Astrocyte of the cerebellum (primary cell): ENCODE data around the gene GARS1.

Experiments
- DNase-seq: peaks from one replicate; pipeline ENCODE4 v3.0.0-alpha.2; 2011; ENCODE audit warnings: low read depth
- H3K4me3 ChIP-seq: 2 replicates; pipeline ENCODE4 v1.5.1; 2011; ENCODE audit warnings: mild to moderate bottlenecking, low read depth, low read length, moderate library complexity
- CTCF ChIP-seq: IDR thresholded peaks from 2 replicates; pipeline ENCODE4 v1.5.1; 2012; ENCODE audit warnings: low read length, low read depth, moderate library complexity, mild to moderate bottlenecking; ENCODE audit errors: missing control alignments
- in situ Hi-C: cut with HindIII; loops from 2 replicates; pipeline ENCODE4 v1.10.0; 2017; ENCODE audit warnings: low sequenced_read_pairs

Gene GARS1

GRCh38 chr7:30661926-30662325 is 67.2 kb downstream of the GARS1 start:
- in situ Hi-C loops: no loop called here
- TF ChIP-seq CTCF: no peak
- H3K4me3 ChIP-seq: no peak overlapping the region
- DNase-seq: no peak

GRCh38 chr7:30662431-30662939 is 67.8 kb downstream of the GARS1 start:
- TF ChIP-seq CTCF: no peak
- DNase-seq: no peak
- in situ Hi-C loops: no loop called here
- H3K4me3 ChIP-seq: no peak overlapping the region

GRCh38 chr7:30663414-30663813 is 68.7 kb downstream of the GARS1 start:
- in situ Hi-C loops: no loop called here
- TF ChIP-seq CTCF: no peak

GRCh38 chr7:30664184-30664885 is 69.7 kb downstream of the GARS1 start:
- DNase-seq: no peak
- no peak for TF ChIP-seq CTCF
- in situ Hi-C loops: no loop called here
- no peak overlapping the region for H3K4me3 ChIP-seq

More at GRCh38 chr7:30663414-30663813, 68.7 kb downstream of the GARS1 start:
- no peak overlapping the region for H3K4me3 ChIP-seq
- no peak for DNase-seq

GRCh38 chr7:30665043-30665442 is 70.4 kb downstream of the GARS1 start:
- no peak for TF ChIP-seq CTCF
- in situ Hi-C loops: no loop called here

GRCh38 chr7:30665449-30665848 is 70.8 kb downstream of the GARS1 start:
- no peak for TF ChIP-seq CTCF
- in situ Hi-C loops: no loop called here
- no peak for DNase-seq
- no peak overlapping the region for H3K4me3 ChIP-seq

More at GRCh38 chr7:30665043-30665442, 70.4 kb downstream of the GARS1 start:
- DNase-seq: no peak
- no peak overlapping the region for H3K4me3 ChIP-seq
